K562 (cell line): ENCODE results near the gene GTPBP1. TPM values are rescaled to one million over a fixed set of nuclear protein-coding genes. Genes with fewer than 3 reads are reported as not detected.

Experiments used
- SFPQ ChIP-seq: fragments of 200-400 bp; formaldehyde crosslinking; IDR thresholded peaks from 2 replicates; pipeline ENCODE4 v1.6.1; 2017; ENCODE audit warnings: mild to moderate bottlenecking, low read depth, low read length, moderate library complexity
- ZMIZ1 ChIP-seq, 2 experiments: fragments of 150-350 bp in 1 of 2; IDR thresholded peaks; 2 replicates each; pipeline ENCODE4 v1.6.1; 2012 to 2016; ENCODE audit warnings: low read depth in 2 of 2, low read length in 2 of 2, mild to moderate bottlenecking in 1 of 2, moderate library complexity in 1 of 2
- polyA plus RNA-seq, 8 experiments: library from polyadenylated mRNA; depleted of rRNA in 4 of 8; stranded (reverse) in 5 of 8; unstranded in 3 of 8; fragments of >200 nt; fragmentation: Nextera tagmentation in 2 of 8; fragmentation: Illumina TruSeq in 1 of 8; extraction: Ambion mirVana in 2 of 8; extraction: Trizol in 1 of 8; gene quantifications; 2 replicates each; pipeline versions ENCODE4 v1.2.1 to v1.2.3, GENCODE V29; 2011 to 2014; ENCODE audit warnings: inconsistent platforms in 1 of 8, missing spikeins in 1 of 8
- total RNA-seq, 7 experiments: library from RNA; depleted of rRNA in 6 of 7; stranded (reverse); fragments of >200 nt in 6 of 7; fragmentation: Illumina TruSeq in 2 of 7; extraction: Trizol in 2 of 7; gene quantifications; 2 replicates each; pipeline versions ENCODE4 v1.2.1 to v1.2.3, GENCODE V29; 2011 to 2021; ENCODE audit warnings: low replicate concordance in 1 of 7

Gene GTPBP1
- total and polyA plus RNA-seq, 9 of the 15 experiments (the other 6 are each of a cell fraction or from before 2014, with no cell fraction given), result 0.83 to 53.2 (median 23.3) TPM

- TF ChIP-seq SFPQ, result no peak
- no peak for TF ChIP-seq ZMIZ1 (IDR thresholded peaks at IDR 0.05; ENCODE audit: low read depth in 2 of 2, low read length in 2 of 2)
- TF ChIP-seq, all 486 proteins: peak for 66
Observed at GRCh38 chr22:38755911-38756532, 50.3 kb downstream of the GTPBP1 start, which contains the start of gene SUN2 (continued).
